BJ (cell line): ENCODE measurements around the gene HS6ST2. TPM values are rescaled to one million over a fixed set of nuclear protein-coding genes. Genes with fewer than 3 reads are reported as not detected.

Experiments
- CTCF ChIA-PET: fragments of 350-600 bp; formaldehyde crosslinking; extraction: SDS; loops from one replicate; lab custom pipeline; 2021; ENCODE audit warnings: antibody characterized with exemption, inconsistent platforms; lab: Yijun Ruan, JAX
- POLR2A ChIA-PET: fragments of 300-600 bp; sonication (Branson Sonifier 250); formaldehyde crosslinking; extraction: SDS; loops from one replicate; lab custom pipeline; 2021; ENCODE audit warnings: antibody characterized with exemption; lab: Charles Lee
- DNase-seq: peaks from one replicate; pipeline ENCODE4 v3.0.0-alpha.2; 2011; ENCODE audit warnings: low read depth
- H3K27me3 ChIP-seq: 2 replicates; pipeline ENCODE4 v1.6.0; 2011; ENCODE audit warnings: low read length; ENCODE audit not compliant: control insufficient read depth, insufficient read depth
- H3K36me3 ChIP-seq: 2 replicates; pipeline ENCODE4 v1.5.1; 2011; ENCODE audit warnings: low read length; ENCODE audit not compliant: control insufficient read depth, insufficient read depth
- H3K4me3 ChIP-seq: 2 replicates; pipeline ENCODE4 v1.5.1; 2011; ENCODE audit warnings: low read depth, mild to moderate bottlenecking, control low read depth, low read length
- CTCF ChIP-seq: IDR thresholded peaks from 2 replicates; pipeline ENCODE4 v1.5.1; 2011; ENCODE audit warnings: low read depth, mild to moderate bottlenecking, control low read depth, inconsistent platforms, low read length, moderate library complexity; ENCODE audit not compliant: insufficient read depth
- polyA plus RNA-seq: library from polyadenylated mRNA; depleted of rRNA; stranded (reverse); fragments of >200 nt; gene quantifications from 2 replicates; pipeline ENCODE4 v1.2.3, GENCODE V29; 2011

The HS6ST2 gene
- polyA plus RNA-seq, 1 experiment = not detected

GRCh38 chrX:132833373-132833772 is 125.1 kb downstream of the HS6ST2 start:
- H3K27me3 ChIP-seq = no peaks in the 10 kb centered on the region
- H3K4me3 ChIP-seq = no peak overlapping the region
- no peaks in the 10 kb centered on the region for H3K36me3 ChIP-seq
- no peak for TF ChIP-seq CTCF
- DNase-seq = no peak
- ChIA-PET CTCF (no interaction called here), POLR2A (no interaction called here)

- TF ChIP-seq CTCF = no peak
- ChIA-PET POLR2A (no interaction called here), CTCF (no interaction called here)
- DNase-seq = no peak
- H3K36me3 ChIP-seq = no peaks in the 10 kb centered on the region
- no peaks in the 10 kb centered on the region for H3K27me3 ChIP-seq
- H3K4me3 ChIP-seq = no peak overlapping the region
Measured at GRCh38 chrX:132831336-132831973, 127.0 kb downstream of the HS6ST2 start.

GRCh38 chrX:132822634-132823012 is 135.8 kb downstream of the HS6ST2 start:
- H3K36me3 ChIP-seq = no peaks in the 10 kb centered on the region
- DNase-seq = no peak
- no peak for TF ChIP-seq CTCF
- CTCF ChIA-PET = no interaction called here
- no peak overlapping the region for H3K4me3 ChIP-seq
- no peaks in the 10 kb centered on the region for H3K27me3 ChIP-seq
- POLR2A ChIA-PET = no interaction called here

- ChIA-PET POLR2A (no interaction called here), CTCF (no interaction called here)
- no peak for TF ChIP-seq CTCF
- Histone ChIP-seq H3K4me3 (no peak overlapping the region), H3K27me3 (no peaks in the 10 kb centered on the region), H3K36me3 (no peaks in the 10 kb centered on the region)
- no peak for DNase-seq
Measured at GRCh38 chrX:132821974-132822633, 136.3 kb downstream of the HS6ST2 start.

- POLR2A ChIA-PET = no interaction called here
- no peaks in the 10 kb centered on the region for H3K36me3 ChIP-seq
- H3K27me3 ChIP-seq = no peaks in the 10 kb centered on the region
- no peak for TF ChIP-seq CTCF
- CTCF ChIA-PET = interaction anchor here (1.1 kb wide), 1 partner anchor 14 kb away, joined by 3 read pairs; no protein-coding TSS in a partner anchor
- no peak for DNase-seq
- H3K4me3 ChIP-seq = no peak overlapping the region
Measured at GRCh38 chrX:132820675-132821074, 137.8 kb downstream of the HS6ST2 start.
